Nephron (organoid): ENCODE measurements around the gene SRPK3.

ENCODE experiments used
- H3K27ac Mint-ChIP-seq, 3 experiments: 2 replicates each; pipeline ENCODE4 v1.8.0; 2020; ENCODE audit warnings: mixed read lengths in 3 of 3, mild to moderate bottlenecking in 2 of 3, moderate library complexity in 1 of 3
- H3K27me3 Mint-ChIP-seq: 2 replicates; pipeline ENCODE4 v1.8.0; 2021; ENCODE audit warnings: low read depth, mild to moderate bottlenecking, moderate library complexity, mixed read lengths
- H3K36me3 Mint-ChIP-seq: 2 replicates; pipeline ENCODE4 v1.8.0; 2020; ENCODE audit warnings: low read depth, mixed read lengths
- H3K4me1 Mint-ChIP-seq: 2 replicates; pipeline ENCODE4 v1.8.0; 2020; ENCODE audit warnings: mixed read lengths
- H3K4me3 Mint-ChIP-seq, 3 experiments: 2 replicates each; pipeline ENCODE4 v1.8.0; 2020; ENCODE audit warnings: mild to moderate bottlenecking in 3 of 3, mixed read lengths in 3 of 3, moderate library complexity in 2 of 3
- H3K9me3 Mint-ChIP-seq: 2 replicates; pipeline ENCODE4 v1.8.0; 2020; ENCODE audit warnings: mixed read lengths
- TF ChIP-seq, protein P1 (sequence below), 3 experiments: fragments of 200-600 bp; sonication (generic); IDR thresholded peaks; one replicate each; pipeline ENCODE4 v1.5.0; 2021; ENCODE audit warnings: antibody characterized with exemption in 3 of 3; ENCODE audit not compliant: unreplicated experiment in 3 of 3

SRPK3 gene

DNA sequence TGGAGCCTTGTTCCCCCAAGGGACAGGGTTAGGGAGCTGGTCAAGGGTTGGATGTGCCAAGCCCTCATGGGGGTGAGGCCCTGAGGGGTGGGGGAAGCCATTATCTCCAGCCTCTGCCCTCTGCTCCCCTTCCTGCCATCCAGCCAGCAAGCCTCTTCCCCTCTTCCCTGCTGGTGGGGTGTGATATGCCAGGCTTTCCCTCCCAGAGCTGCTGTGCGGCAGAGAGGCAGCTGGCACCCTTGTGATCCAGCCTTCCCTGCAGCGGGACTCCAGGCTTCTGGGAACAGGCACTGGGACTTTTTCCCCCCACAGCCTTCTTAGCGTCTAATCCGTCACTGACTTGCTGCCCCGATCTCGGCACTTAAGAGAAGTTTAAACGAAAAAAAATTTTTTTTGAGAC is 19.9 kb downstream of the SRPK3 start:
- H3K27ac Mint-ChIP-seq, result no peak overlapping the region
- no peak overlapping the region for H3K4me3 Mint-ChIP-seq
- no peaks in the 10 kb centered on the region for H3K27me3 Mint-ChIP-seq
- H3K9me3 Mint-ChIP-seq, result peaks cover 11% of the 10 kb centered on the region
- no peaks in the 10 kb centered on the region for H3K4me1 Mint-ChIP-seq
- H3K36me3 Mint-ChIP-seq, result peaks cover 10% of the 10 kb centered on the region
- TF ChIP-seq, protein P1, sequence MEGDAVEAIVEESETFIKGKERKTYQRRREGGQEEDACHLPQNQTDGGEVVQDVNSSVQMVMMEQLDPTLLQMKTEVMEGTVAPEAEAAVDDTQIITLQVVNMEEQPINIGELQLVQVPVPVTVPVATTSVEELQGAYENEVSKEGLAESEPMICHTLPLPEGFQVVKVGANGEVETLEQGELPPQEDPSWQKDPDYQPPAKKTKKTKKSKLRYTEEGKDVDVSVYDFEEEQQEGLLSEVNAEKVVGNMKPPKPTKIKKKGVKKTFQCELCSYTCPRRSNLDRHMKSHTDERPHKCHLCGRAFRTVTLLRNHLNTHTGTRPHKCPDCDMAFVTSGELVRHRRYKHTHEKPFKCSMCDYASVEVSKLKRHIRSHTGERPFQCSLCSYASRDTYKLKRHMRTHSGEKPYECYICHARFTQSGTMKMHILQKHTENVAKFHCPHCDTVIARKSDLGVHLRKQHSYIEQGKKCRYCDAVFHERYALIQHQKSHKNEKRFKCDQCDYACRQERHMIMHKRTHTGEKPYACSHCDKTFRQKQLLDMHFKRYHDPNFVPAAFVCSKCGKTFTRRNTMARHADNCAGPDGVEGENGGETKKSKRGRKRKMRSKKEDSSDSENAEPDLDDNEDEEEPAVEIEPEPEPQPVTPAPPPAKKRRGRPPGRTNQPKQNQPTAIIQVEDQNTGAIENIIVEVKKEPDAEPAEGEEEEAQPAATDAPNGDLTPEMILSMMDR (IDR thresholded peaks at IDR 0.05; ENCODE audit: unreplicated experiment in 3 of 3), result no peak

DNA sequence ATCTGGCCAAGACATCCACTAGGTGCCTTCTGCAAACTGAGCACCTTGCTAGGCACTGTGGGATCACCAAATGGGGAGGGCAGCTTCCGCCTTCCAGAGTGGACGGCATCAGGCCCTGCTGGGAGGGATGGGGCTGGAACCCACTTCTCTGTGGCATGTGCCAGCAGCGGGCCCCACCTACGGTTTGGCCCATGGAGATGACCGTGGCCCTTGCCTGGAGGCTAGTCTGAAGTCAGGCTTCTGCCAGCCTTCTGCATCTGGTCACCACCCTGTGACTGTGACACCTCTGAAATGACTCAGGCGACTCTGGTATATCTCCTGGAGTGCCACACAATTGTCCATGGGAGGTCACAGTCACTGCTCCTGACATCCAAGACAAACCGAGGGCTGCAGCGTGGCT is 20.8 kb downstream of the SRPK3 start:
- H3K4me1 Mint-ChIP-seq, result no peaks in the 10 kb centered on the region
- no peak overlapping the region for H3K27ac Mint-ChIP-seq
- peaks cover 7% of the 10 kb centered on the region for H3K9me3 Mint-ChIP-seq
- H3K36me3 Mint-ChIP-seq, result peaks cover 10% of the 10 kb centered on the region
- H3K4me3 Mint-ChIP-seq, result no peak overlapping the region
- TF ChIP-seq, protein P1 (IDR thresholded peaks at IDR 0.05; ENCODE audit: unreplicated experiment in 3 of 3), result no peak
- H3K27me3 Mint-ChIP-seq, result no peaks in the 10 kb centered on the region

DNA sequence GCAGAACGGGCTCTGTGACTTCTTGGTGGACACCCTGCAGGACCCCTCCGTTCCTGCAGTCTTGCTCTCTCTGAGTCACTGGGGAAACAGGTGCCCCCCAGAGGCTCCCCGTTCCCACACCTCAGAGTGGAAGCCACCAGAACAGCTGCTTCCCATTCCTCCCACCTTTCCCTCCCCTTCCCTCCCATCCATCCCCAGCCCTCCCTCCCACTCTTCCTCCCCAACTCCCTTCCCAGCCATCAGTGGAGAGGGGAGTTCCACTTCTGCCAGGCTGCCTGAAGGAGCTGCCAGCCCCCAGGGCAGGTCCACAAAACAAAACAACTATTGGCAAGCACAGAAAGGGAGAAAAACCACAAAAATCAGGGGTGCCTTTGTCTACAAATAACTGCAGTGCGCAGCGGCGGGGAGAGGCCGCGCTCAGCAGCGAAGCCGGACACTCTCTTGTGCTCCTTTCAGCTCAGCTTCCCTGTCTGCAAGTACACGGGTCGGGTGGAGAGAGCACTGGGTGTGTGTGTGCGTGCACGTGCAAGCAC is 21.7 kb downstream of the SRPK3 start:
- H3K4me1 Mint-ChIP-seq, result no peaks in the 10 kb centered on the region
- H3K36me3 Mint-ChIP-seq, result peaks cover 10% of the 10 kb centered on the region
- peaks cover under 1% of the 10 kb centered on the region for H3K27me3 Mint-ChIP-seq
- H3K4me3 Mint-ChIP-seq, result peak overlapping the region in 1 of 3 experiments; percentile 27
- peak overlapping the region in 1 of 3 experiments; percentile 42 for H3K27ac Mint-ChIP-seq
- H3K9me3 Mint-ChIP-seq, result peaks cover 7% of the 10 kb centered on the region
- TF ChIP-seq, protein P1 (IDR thresholded peaks at IDR 0.05; ENCODE audit: unreplicated experiment in 3 of 3), result no peak

DNA sequence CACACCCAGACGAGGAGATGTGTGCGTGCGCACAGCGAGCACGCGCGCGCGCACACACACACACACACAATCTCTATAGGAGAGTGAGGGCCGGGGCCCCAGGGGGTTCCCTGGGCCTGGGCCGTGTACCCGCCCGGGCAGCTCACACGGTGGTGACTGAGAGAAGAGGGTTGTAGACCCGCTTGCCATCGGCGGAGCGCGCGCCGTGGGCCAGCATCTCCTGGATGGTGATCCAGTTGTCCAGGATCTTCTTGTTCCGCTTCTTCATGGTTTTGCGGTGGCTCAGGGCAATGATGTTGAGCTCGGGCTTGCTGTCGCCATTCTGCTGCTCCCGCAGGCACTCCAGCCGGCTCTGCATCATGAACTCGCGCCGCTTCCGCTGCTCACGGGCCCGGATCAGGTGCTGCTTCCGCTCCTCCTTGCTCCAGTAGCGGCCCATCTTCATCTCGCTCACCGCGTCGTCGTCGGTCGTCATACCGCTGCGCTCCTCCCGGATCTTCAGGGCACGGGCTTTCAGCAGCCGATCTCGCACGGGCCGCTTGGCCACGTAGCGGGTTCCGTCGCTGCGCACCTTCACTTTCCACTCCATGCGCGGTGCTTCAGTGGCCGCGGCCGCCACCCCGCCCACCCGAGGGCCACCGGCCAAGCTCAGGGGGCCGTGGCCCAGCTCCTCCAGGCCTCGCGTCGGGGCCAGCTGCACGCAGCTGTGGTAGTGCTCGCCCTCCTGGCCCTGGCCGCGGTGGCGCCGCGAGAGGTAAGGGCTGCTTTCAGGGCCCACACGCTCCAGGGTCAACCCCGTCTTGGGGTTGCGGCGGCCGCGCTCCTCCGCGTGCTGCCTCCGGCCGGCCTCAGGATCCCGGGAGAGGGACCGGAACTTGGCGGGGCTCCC is 22.6 kb downstream of the SRPK3 start:
- H3K4me1 Mint-ChIP-seq, result no peaks in the 10 kb centered on the region

DNA sequence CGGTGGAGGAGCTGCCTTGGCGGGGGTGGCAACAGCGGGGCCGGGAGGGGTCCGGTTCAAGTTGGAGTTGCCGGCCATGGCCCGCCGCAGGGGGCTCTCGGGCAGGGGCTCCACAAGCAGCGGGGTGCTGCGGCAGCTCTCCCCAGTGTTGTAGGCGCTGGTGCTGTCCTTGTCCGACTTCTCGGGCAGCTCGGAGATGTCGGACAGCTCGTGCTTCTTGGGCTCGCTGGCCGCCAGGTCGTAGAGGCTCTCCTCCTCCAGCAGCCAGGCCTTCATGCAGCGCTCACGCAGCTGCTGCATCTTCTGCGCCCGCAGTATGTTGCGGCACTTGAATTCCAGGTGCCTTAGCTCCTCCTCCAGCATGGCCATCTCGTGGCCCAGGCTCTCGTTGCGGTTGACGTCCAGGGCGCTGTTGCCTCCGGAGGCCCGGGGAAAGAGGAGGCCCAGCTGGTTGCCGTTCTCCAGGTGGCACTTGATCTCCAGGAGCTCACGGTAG is 23.3 kb downstream of the SRPK3 start:
- TF ChIP-seq, protein P1 (IDR thresholded peaks at IDR 0.05; ENCODE audit: unreplicated experiment in 3 of 3), result no peak
- Mint-ChIP-seq H3K4me3 (no peak overlapping the region), H3K4me1 (no peaks in the 10 kb centered on the region), H3K9me3 (peaks cover 13% of the 10 kb centered on the region), H3K27me3 (peaks cover 4% of the 10 kb centered on the region), H3K27ac (no peak overlapping the region), H3K36me3 (no peaks in the 10 kb centered on the region)

More for the DNA sequence above, 22.6 kb downstream of the SRPK3 start:
- TF ChIP-seq, protein P1 (IDR thresholded peaks at IDR 0.05; ENCODE audit: unreplicated experiment in 3 of 3), result no peak
- Mint-ChIP-seq H3K36me3 (peaks cover 5% of the 10 kb centered on the region), H3K27ac (no peak overlapping the region), H3K4me3 (no peak overlapping the region), H3K9me3 (peaks cover 10% of the 10 kb centered on the region), H3K27me3 (peaks cover 4% of the 10 kb centered on the region)
